K562 (cell line): ENCODE measurements around the gene ST6GAL1. TPM values are rescaled to one million over a fixed set of nuclear protein-coding genes. Genes with fewer than 3 reads are reported as not detected.

Experiments used
- CXXC5 ChIP-seq: fragments of 250-450 bp; sonication (Bioruptor Pico); IDR thresholded peaks from 2 replicates; pipeline ENCODE4 v1.8.0; 2022; ENCODE audit warnings: inconsistent platforms, mild to moderate bottlenecking, moderate library complexity
- EWSR1 ChIP-seq: fragments of 450-650 bp; IDR thresholded peaks from 2 replicates; pipeline ENCODE4 v1.6.1; 2018; ENCODE audit warnings: borderline replicate concordance, mild to moderate bottlenecking, low read depth, moderate library complexity; ENCODE audit not compliant: partially characterized antibody
- FOS ChIP-seq: IDR thresholded peaks from 3 replicates; pipeline ENCODE4 v1.6.1; 2011; ENCODE audit not compliant: insufficient read length; ENCODE audit errors: extremely low read depth
- GMEB1 ChIP-seq: fragments of 250-450 bp; sonication (Bioruptor Pico); IDR thresholded peaks from 2 replicates; pipeline ENCODE4 v1.4.0; 2020; ENCODE audit warnings: mild to moderate bottlenecking
- MAFG ChIP-seq: fragments of 450-650 bp; conservative IDR thresholded peaks from 2 replicates; pipeline ENCODE4 v1.6.1; 2016; ENCODE audit warnings: missing genetic modification characterization, missing compliant biosample characterization
- MEF2D ChIP-seq: conservative IDR thresholded peaks from 2 replicates; pipeline ENCODE4 v1.6.1; 2016; ENCODE audit warnings: low read depth, missing genetic modification characterization, missing compliant biosample characterization
- SREBF2 ChIP-seq: sonication (generic); formaldehyde crosslinking; IDR thresholded peaks from 2 replicates; pipeline ENCODE4 v1.4.0; 2020; ENCODE audit warnings: mild to moderate bottlenecking, missing genetic modification reagents
- ZFX ChIP-seq: sonication (generic); formaldehyde crosslinking; IDR thresholded peaks from 2 replicates; pipeline ENCODE4 v1.8.0; 2022; ENCODE audit warnings: mild to moderate bottlenecking, missing genetic modification reagents, moderate library complexity
- ZNF436 ChIP-seq: fragments of 250-450, 450-650 bp; sonication (Bioruptor Pico); formaldehyde crosslinking; IDR thresholded peaks from 2 replicates; pipeline ENCODE4 v1.7.0; 2020; ENCODE audit warnings: mild to moderate bottlenecking
- ZNF696 ChIP-seq: fragments of 250-450 bp; sonication (Bioruptor Pico); conservative IDR thresholded peaks from 2 replicates; pipeline ENCODE4 v1.4.0; 2020; ENCODE audit warnings: mild to moderate bottlenecking, moderate library complexity
- polyA plus RNA-seq, 8 experiments: library from polyadenylated mRNA; depleted of rRNA in 4 of 8; stranded (reverse) in 5 of 8; unstranded in 3 of 8; fragments of >200 nt; fragmentation: Nextera tagmentation in 2 of 8; fragmentation: Illumina TruSeq in 1 of 8; extraction: Ambion mirVana in 2 of 8; extraction: Trizol in 1 of 8; gene quantifications; 2 replicates each; pipeline versions ENCODE4 v1.2.1 to v1.2.3, GENCODE V29; 2011 to 2014; ENCODE audit warnings: inconsistent platforms in 1 of 8, missing spikeins in 1 of 8
- total RNA-seq, 7 experiments: library from RNA; depleted of rRNA in 6 of 7; stranded (reverse); fragments of >200 nt in 6 of 7; fragmentation: Illumina TruSeq in 2 of 7; extraction: Trizol in 2 of 7; gene quantifications; 2 replicates each; pipeline versions ENCODE4 v1.2.1 to v1.2.3, GENCODE V29; 2011 to 2021; ENCODE audit warnings: low replicate concordance in 1 of 7
- TF ChIP-seq, protein P1 (sequence below), 3 experiments: fragments of 200-800 bp in 1 of 3; sonication (Bioruptor generic) in 1 of 3; sonication (generic) in 1 of 3; formaldehyde crosslinking in 1 of 3; IDR thresholded peaks; 2 replicates each; pipeline versions ENCODE4 v1.6.1 to v1.8.0; 2016 to 2022; ENCODE audit warnings: mild to moderate bottlenecking in 2 of 3, missing compliant biosample characterization in 2 of 3, missing genetic modification characterization in 2 of 3, missing genetic modification reagents in 1 of 3
- TF ChIP-seq, protein P2 (sequence below): sonication (generic); formaldehyde crosslinking; IDR thresholded peaks from 2 replicates; pipeline ENCODE4 v1.8.0; 2023; ENCODE audit warnings: mild to moderate bottlenecking, missing genetic modification reagents
- TF ChIP-seq, protein P3 (sequence below): IDR thresholded peaks from 3 replicates; pipeline ENCODE4 v1.6.1; 2011; ENCODE audit warnings: borderline replicate concordance, mild to moderate bottlenecking, moderate library complexity; ENCODE audit not compliant: insufficient read length; ENCODE audit errors: extremely low read depth

ST6GAL1 gene
- total and polyA plus RNA-seq, 9 of the 15 experiments (the other 6 are each of a cell fraction or from before 2014, with no cell fraction given) = 31.9 to 145 (median 71.0) TPM

DNA sequence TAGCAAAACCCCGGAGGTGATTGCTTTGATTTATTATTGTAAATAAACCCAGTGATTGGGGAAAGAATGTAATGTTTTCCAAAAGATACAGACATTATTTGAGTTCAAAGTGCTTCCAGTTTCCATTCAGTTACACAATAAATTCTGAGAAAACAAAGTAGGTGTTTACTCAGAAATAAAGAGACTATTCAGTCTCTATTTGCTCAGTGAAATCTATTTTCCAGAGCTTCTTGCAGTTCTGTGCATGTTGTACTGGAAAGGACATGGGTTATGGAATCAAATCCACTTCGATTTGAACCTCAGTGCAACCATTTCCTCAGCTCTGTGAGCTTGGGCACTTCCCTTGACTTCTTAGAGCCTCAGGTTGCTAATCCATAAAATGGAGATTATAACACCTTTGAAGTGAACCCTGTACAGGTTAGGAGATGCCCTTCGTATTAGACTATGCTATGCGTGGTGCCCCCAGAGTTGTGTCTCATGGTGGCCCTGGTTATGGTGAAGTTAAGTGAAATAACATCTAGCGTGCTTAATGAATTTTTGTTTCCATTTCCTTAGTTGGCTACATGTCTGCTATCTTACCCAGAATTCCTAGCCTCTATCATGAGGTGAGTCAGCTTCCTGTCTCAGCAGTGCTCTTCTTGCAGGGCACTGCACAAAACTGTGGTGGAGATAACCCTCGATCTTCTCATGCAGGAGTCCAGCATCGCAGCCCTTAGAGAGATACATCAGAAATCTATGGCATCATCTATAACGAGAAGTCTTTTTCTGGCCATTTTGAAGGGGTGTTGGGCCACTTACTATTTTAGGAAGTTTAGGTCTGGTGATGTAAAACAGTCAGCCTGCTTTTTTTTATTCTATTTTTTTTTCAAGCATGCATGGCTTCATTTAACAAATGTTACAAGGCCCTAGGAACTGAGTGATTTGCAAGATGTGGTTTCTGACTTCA is 111.3 kb downstream of the ST6GAL1 start (continued):
- TF ChIP-seq GMEB1 (CRISPR knock-in tag) (no peak), MAFG (tag) (no peak), MEF2D (tag) (peak; percentile 36; the same call in 1 of the 2 replicates), FOS (peak; percentile 13), SREBF2 (CRISPR knock-in tag) (no peak), EWSR1 (no peak), ZNF696 (CRISPR knock-in tag) (no peak), ZFX (CRISPR knock-in tag) (no peak), CXXC5 (CRISPR knock-in tag) (peak; percentile 57), ZNF436 (CRISPR knock-in tag) (no peak)
- TF ChIP-seq, protein P1, sequence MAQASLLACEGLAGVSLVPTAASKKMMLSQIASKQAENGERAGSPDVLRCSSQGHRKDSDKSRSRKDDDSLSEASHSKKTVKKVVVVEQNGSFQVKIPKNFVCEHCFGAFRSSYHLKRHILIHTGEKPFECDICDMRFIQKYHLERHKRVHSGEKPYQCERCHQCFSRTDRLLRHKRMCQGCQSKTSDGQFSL (CRISPR knock-in tag; IDR thresholded peaks at IDR 0.05) = no peak
- TF ChIP-seq, protein P1 (tag; IDR thresholded peaks at IDR 0.05) = peak in 1 of 2 experiments; percentile 51; a peak in 1 of 4 replicates
- TF ChIP-seq, protein P2, sequence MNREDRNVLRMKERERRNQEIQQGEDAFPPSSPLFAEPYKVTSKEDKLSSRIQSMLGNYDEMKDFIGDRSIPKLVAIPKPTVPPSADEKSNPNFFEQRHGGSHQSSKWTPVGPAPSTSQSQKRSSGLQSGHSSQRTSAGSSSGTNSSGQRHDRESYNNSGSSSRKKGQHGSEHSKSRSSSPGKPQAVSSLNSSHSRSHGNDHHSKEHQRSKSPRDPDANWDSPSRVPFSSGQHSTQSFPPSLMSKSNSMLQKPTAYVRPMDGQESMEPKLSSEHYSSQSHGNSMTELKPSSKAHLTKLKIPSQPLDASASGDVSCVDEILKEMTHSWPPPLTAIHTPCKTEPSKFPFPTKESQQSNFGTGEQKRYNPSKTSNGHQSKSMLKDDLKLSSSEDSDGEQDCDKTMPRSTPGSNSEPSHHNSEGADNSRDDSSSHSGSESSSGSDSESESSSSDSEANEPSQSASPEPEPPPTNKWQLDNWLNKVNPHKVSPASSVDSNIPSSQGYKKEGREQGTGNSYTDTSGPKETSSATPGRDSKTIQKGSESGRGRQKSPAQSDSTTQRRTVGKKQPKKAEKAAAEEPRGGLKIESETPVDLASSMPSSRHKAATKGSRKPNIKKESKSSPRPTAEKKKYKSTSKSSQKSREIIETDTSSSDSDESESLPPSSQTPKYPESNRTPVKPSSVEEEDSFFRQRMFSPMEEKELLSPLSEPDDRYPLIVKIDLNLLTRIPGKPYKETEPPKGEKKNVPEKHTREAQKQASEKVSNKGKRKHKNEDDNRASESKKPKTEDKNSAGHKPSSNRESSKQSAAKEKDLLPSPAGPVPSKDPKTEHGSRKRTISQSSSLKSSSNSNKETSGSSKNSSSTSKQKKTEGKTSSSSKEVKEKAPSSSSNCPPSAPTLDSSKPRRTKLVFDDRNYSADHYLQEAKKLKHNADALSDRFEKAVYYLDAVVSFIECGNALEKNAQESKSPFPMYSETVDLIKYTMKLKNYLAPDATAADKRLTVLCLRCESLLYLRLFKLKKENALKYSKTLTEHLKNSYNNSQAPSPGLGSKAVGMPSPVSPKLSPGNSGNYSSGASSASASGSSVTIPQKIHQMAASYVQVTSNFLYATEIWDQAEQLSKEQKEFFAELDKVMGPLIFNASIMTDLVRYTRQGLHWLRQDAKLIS (CRISPR knock-in tag) = no peak
- TF ChIP-seq, protein P3, sequence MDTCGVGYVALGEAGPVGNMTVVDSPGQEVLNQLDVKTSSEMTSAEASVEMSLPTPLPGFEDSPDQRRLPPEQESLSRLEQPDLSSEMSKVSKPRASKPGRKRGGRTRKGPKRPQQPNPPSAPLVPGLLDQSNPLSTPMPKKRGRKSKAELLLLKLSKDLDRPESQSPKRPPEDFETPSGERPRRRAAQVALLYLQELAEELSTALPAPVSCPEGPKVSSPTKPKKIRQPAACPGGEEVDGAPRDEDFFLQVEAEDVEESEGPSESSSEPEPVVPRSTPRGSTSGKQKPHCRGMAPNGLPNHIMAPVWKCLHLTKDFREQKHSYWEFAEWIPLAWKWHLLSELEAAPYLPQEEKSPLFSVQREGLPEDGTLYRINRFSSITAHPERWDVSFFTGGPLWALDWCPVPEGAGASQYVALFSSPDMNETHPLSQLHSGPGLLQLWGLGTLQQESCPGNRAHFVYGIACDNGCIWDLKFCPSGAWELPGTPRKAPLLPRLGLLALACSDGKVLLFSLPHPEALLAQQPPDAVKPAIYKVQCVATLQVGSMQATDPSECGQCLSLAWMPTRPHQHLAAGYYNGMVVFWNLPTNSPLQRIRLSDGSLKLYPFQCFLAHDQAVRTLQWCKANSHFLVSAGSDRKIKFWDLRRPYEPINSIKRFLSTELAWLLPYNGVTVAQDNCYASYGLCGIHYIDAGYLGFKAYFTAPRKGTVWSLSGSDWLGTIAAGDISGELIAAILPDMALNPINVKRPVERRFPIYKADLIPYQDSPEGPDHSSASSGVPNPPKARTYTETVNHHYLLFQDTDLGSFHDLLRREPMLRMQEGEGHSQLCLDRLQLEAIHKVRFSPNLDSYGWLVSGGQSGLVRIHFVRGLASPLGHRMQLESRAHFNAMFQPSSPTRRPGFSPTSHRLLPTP = no peak
